ENCODE results near the gene ATP5ME.

Gene ATP5ME

DNA sequence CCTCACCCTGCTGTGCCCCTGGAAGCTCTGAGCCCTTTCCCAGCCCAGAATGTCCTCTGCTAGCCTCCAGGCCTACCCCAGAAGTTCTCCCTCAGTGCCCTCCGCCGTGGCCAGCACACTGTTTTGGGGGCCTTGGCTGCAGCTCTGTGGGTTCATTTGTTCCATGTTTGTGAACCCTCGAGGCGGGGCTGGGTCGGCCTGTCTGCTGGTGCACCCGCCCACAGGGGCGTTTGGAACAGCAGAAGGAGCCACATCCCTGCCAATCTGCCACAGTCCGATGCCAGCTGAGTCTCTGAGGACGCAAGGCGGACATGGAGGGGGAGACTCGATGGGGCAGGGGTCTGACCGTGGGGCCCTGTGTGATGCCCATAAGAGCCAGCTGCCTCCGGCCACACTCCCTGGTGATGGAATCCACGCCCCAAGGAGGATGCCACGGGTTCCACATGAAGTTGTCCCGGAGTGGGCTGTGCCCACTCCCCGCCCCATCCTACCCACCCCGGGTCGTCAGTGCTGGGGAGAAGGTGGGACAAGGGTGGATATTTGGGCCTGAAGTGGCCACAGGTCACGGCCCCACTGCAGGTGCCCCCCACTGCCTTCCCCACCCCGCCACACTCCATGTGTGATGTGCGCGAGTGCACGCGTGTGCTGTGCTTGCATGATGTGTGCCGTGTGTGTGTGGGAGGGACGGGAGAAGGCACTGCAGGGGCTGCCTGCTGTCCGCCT is 7.1 kb downstream of the ATP5ME start:
- no peak for DNase-seq (ENCODE audit: low read depth)

- no peak for DNase-seq (ENCODE audit: low read depth)
These were observed 7.7 kb downstream of the ATP5ME start for GRCh38 chr4:666436-666810.

DNA sequence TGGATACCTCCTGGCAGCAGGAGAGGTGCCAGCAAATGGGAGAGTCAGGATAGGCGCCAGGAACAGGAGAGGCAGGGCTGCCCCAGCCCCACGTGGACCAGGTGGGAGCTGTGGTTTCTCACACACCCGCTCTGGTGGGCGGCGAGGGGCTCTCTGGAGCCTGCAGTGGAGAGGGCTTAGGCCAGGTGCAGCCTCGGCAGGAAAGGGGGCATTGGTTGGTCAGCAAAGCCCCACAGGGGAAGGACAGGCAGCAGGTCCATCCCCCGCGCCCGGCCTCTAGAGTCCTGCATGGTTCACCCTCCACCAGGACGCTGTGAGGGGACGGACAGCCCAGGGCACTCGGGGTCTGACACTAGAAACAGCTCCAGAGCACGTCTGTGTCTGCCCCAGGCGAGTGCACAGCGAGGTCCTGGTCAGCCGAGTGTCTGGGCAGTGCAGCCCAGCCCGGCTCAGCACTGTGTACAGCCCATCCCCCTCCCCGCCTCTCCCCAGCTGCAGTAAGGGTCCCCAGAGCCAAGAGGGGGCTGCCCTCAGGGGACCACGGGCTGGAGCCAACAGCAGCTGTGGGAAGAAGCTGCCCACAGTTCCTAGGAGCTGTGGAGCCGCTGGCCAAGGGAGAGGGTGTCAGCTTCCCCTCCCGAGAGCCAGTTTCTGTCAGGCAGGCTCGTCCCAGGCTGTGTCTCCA is 8.2 kb downstream of the ATP5ME start:
- no peak for DNase-seq (ENCODE audit: low read depth)

- no peak for DNase-seq (ENCODE audit: low read depth)
These were observed 8.7 kb downstream of the ATP5ME start for GRCh38 chr4:665381-665750.

DNA sequence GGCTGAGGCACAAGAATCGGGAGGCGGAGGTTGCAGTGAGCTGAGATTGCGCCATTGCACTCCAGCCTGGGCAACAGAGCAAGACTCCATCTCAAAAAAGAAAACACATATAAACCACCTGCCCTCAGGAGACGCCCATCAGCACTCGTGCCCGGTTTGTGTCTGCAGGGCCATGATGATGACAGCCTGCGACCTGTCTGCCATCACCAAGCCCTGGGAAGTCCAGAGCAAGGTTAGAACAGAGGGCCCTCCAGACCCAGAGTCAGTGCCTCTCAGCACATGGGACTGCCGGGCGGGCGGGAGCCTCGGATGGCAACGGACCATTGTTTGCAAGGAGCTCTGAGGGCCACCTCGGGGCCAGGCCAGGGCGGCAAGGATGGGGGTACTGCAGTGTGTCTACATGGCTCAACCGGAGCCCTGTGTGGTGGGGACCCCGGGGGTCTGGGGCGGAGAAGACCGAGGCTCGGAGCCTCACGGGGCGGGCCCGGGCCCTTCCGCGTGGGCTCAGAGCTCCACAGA is 9.3 kb downstream of the ATP5ME start:
- DNase-seq (ENCODE audit: low read depth): no peak

DNA sequence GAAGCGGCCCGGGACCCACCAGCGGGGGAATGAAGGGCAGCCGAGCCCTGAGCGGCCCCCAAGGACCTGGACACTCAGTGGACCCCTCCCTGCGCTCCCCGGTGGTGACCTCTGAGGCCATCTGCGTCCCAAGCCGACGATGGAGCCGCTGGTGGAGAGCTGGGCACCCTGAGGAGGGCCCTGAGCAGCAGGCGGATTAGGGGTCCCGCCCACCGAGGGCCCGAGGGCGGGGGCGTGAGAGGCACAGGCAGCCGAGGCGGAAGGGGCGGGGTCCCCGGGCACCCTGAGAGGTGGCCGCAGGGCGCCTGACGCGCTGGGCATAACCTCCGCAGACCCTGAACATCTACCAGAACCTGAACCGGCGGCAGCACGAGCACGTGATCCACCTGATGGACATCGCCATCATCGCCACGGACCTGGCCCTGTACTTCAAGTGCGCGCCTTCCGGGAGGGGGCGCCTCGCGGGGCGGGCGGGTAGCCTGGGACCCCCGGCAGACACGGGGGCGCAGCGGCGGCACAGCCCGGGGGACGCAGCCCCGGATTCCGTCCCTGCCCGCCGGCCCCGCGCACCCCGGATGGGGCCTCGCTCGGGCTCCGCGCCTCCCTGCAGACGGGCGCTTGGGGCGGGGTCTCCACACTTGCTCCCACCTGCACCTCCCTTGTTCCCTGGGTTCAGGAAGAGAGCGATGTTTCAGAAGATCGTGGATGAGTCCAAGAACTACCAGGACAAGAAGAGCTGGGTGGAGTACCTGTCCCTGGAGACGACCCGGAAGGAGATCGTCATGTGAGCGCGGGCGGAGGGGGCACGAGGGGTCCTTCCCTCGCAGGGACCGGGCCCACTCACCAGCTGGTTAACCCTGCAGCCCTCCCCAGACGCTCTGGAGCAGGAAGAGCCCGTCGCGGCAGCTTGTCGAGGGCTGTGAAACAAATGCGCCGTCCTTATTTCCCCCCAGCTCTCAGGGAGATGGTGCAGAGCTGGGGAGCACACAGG is 10.3 kb downstream of the ATP5ME start:
- no peak for DNase-seq (ENCODE audit: low read depth)

DNA sequence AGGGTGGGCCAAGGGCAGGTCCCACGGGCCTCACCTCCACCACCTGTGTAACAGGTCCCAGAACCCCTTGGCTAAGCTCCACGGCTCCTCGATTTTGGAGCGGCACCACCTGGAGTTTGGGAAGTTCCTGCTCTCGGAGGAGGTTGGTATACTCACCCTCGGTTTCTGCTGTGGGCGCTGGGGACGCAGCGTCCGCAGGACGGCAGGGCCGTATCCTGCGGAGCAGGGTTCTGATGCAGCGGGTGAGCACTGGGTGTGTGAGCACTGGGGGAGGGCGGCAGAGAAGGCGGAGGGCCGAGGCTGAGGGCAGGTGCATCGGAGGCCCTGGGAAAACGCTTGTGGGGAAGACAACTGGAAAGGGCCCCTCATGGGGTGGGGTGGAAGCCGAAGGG is 11.0 kb downstream of the ATP5ME start:
- no peak for DNase-seq (ENCODE audit: low read depth)

DNA sequence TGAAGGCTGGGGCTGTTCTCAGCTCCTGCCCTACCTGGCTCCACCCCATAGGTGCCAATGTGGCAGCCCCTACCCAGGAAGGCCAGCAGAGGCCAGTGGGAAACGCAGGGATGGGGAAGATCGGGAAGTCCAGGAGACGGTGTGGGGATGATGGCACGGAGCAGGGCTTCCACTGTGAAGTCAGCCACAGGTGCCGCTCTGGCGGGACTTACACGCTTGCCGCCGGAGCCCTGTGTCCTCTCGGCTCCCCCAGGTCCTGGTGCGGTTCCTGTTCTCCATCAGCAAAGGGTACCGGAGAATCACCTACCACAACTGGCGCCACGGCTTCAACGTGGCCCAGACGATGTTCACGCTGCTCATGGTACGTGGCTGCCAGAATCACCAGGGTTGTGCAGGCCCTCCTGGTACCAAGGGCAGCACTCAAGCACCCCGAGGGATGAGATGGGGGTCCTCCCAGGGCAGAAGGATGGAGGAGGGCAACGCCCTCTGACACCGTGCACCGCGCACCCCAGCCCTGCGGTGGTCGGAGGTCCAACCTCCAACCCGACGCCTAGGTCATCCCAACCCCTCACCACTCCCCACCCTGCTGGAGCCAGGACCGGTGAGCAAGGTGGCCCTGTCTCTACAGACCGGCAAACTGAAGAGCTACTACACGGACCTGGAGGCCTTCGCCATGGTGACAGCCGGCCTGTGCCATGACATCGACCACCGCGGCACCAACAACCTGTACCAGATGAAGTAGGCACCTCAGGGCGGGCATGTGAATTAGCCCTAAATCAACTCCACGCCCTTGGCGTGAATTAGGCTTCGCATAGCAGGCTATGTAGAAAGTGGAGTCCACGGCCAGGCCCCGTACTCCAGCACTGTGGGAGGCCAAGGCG is 12.0 kb downstream of the ATP5ME start:
- no peak for DNase-seq (ENCODE audit: low read depth)

GRCh38 chr4:661231-661630 is 12.8 kb downstream of the ATP5ME start:
- DNase-seq (ENCODE audit: low read depth): no peak

DNA sequence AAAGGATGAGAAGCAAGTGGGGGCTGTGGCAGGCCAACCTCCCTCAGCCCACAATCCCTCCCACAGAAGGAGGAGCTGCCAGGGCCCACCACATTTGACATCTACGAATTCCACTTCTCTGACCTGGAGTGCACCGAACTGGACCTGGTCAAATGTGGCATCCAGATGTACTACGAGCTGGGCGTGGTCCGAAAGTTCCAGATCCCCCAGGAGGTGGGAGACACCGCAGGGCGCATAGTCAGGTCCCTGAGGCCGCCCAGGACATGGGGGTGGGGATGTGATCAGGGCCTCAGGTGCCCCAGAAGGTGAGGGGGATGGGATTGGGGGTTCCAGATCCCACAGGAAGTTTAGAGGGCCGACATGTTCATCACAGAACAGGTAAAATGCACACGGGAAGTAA is 13.7 kb downstream of the ATP5ME start:
- no peak for DNase-seq (ENCODE audit: low read depth)

DNA sequence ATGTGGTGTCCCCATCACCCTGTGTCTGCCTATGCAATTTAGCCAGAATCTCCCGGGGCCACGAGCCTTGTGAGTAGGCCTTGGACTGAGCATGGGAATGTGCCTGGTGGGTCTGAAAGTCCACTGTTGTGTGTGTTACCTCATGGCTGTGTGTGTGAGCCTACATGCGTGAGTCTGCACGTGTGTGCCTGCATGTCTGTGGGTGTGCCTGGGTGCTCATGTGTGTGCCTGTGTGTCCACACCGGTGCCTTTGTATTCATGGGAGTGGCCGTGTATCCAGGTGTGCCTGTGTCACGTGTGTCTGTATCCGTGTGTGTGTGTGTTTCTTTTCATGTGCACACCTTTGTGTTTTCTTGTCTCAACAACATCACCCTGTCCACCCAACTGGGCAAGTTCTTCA is 14.2 kb downstream of the ATP5ME start:
- no peak for DNase-seq (ENCODE audit: low read depth)

DNA sequence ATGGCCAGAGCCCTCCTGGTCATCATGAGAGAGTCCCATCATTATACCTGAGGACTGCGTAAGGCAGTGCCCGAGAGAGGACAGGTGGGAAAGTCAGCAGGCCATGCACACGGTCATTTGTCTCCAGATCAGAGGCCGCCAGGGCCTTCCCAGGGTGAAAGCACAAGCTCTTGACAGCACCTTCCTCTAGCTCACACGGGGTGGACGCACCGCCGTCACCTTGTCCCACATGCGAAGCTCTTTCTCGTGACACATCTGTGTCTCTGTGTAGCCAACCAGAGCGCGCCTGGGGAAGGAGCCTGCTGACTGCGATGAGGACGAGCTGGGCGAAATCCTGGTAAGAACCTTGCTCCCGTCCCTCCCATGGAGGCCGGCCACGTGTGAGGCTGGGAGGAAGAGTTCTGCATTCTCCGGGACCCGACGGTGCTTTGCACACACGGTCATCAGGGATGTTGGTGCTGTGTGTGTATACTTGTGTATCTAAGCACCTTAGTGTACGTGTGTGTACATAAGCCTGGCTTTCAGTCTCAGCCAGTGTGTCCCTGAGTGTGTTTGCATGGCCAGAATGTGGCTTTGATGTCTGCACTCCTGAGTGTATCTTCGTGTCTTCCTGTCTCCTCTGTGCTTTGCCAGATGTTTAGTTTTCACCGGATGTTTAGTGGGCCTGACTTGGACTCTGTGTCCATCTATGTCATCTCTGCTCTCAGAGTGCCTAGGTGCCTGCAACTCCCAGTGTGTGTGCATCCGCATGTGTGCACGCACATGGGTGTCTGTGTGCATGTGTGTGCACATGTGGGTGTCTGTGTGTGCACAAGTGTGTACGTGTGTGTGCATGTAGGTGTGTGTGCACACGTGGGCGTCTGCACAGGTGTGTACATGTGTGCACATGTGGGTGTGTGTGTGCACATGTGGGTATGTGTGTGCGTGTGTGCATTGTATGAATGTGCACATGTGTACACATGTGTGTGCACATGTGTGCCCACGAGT is 15.1 kb downstream of the ATP5ME start:
- no peak for DNase-seq (ENCODE audit: low read depth)

GRCh38 chr4:657834-658667 is 16.0 kb downstream of the ATP5ME start:
- DNase-seq (ENCODE audit: low read depth): no peak

GRCh38 chr4:657338-657833 is 16.7 kb downstream of the ATP5ME start:
- no peak for DNase-seq (ENCODE audit: low read depth)

DNA sequence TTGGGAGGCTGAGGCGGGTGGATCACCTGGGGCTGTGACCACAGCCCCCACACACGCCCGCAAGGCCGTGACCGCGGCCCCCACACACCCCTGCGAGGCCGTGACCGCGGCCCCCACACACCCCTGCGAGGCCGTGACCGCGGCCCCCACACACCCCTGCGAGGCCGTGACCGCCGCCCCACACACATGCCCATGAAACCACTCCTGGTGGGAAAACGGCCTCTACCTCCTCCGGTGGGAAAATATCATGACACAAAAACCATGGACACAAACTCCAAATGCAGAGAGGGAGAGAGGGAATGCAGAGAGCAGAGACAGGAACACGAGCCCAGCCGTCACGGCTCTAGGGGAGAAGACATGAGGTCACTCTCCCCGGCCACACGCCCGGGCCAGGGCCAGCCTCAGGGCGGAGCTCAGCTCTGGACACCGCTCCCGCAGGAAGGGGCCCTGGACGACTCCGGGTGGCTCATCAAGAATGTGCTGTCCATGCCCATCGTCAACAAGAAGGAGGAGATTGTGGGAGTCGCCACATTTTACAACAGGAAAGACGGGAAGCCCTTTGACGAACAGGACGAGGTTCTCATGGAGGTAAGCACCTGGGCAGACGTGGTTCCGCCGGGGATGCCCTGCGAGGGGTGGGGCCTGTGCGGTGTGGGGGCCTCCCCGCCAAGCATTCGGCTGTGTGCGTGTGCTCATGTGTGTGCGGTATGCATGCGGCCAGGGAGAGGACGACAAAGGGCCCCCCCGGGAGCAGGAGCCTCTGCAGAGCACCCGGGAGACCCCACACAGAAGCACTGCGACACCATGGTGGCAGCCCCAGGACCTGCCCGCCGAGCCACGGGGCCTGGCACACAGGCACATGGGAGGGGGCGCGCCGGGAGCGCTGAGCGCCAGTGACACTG is 17.4 kb downstream of the ATP5ME start:
- no peak for DNase-seq (ENCODE audit: low read depth)

DNA sequence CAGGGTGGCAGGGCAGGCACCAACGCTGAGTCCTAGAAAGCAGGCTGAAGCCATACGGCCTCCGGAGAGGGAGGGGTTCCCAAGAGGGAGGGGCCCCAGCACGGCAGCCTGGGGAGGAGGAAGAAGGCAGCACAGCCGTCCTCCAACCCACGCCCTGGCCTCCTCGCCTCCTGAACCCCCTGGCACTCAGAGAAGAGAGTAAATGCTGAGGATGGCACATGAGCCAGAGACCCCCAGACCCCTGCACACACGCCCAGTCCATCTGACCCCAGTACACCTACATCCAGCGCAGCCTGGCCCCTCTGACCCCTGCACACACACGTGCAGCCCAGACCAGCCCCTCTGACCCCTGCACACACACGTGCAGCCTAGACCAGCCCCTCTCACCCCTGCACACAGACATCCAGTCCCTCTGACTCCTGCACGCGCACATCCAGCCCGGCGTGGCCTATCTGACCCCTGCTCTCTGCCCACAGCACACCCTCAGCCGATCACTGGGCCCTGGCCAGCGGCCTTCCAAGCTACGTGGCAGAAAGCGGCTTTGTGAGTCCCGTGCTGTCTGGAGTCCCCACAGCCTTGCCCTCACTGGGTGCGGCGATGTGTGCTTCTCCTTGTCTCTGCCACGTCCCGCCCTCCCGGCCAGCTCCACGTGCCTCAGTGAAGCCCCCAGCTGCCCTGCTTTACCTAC is 18.5 kb downstream of the ATP5ME start:
- no peak for DNase-seq (ENCODE audit: low read depth)

GRCh38 chr4:654871-655463 is 19.1 kb downstream of the ATP5ME start:
- no peak for DNase-seq (ENCODE audit: low read depth)
